ENCODE data around the gene CARS1. TPM values are rescaled to one million over a fixed set of nuclear protein-coding genes. Genes with fewer than 3 reads are reported as not detected.

CARS1 gene
- total RNA-seq, 4 donors from 2014 or later: 40.6 to 69.7 (median 57.8) TPM

GRCh38 chr11:3088806-3089205 lies 31.6 kb upstream of the CARS1 start:
- no peak for DNase-seq (ENCODE audit: low spot score)
- ATAC-seq (ENCODE audit: low FRiP score): no peak
- TF ChIP-seq, protein P1, sequence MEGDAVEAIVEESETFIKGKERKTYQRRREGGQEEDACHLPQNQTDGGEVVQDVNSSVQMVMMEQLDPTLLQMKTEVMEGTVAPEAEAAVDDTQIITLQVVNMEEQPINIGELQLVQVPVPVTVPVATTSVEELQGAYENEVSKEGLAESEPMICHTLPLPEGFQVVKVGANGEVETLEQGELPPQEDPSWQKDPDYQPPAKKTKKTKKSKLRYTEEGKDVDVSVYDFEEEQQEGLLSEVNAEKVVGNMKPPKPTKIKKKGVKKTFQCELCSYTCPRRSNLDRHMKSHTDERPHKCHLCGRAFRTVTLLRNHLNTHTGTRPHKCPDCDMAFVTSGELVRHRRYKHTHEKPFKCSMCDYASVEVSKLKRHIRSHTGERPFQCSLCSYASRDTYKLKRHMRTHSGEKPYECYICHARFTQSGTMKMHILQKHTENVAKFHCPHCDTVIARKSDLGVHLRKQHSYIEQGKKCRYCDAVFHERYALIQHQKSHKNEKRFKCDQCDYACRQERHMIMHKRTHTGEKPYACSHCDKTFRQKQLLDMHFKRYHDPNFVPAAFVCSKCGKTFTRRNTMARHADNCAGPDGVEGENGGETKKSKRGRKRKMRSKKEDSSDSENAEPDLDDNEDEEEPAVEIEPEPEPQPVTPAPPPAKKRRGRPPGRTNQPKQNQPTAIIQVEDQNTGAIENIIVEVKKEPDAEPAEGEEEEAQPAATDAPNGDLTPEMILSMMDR (IDR thresholded peaks at IDR 0.05): no peak

DNA sequence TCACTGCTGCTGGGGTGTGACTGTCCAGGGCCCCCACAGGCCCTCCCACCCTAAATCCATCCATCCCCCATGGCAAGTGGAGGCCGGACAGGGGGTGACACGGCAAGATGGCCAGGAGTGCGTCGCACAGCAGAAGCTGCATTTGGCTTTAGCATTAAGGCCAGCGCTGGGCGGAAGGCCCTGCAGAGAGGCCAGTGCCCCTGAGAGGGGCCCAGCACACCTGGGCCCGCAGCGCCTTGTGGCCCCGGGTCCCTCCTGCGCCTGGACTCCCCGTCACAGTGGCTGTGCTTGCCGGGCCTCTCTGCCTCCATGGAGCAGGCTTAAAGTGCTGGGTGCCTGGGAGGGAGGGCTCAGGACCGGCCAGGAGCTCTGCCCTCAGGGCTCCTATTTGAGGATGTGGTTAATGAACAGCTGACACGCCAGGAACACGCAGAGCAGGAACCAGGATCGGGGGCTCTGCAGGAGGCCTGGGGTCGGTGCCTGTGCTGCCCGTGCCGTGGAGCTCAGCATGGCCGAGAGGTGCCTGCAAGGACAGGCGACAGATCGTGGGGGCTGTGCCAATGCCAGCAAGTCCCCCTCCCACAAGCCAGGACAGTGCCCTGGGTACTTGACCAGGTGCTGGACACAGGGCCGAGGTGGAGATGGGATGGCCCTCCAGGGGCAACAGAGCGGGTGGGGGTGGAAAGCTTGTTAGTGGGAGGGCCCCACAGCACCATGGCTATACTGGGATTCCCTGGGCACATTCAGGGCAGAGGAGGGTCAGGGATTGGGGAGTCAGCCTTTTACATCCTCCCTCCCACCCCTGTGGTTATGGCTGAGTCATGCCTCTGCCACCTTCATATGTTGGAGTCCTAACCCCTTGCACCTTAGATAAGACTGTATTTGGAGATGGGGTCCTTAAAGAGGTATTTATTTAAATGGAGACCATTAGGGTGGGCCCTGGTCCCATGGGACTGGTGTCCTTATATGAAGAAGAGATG lies 30.9 kb upstream of the CARS1 start:
- TF ChIP-seq, protein P1 (IDR thresholded peaks at IDR 0.05): no peak
- DNase-seq (ENCODE audit: low spot score) (no peak), ATAC-seq (ENCODE audit: low FRiP score) (no peak)

GRCh38 chr11:3087373-3087772 lies 30.1 kb upstream of the CARS1 start:
- TF ChIP-seq, protein P1 (IDR thresholded peaks at IDR 0.05): no peak
- no peak for DNase-seq (ENCODE audit: low spot score)
- ATAC-seq (ENCODE audit: low FRiP score): no peak

DNA sequence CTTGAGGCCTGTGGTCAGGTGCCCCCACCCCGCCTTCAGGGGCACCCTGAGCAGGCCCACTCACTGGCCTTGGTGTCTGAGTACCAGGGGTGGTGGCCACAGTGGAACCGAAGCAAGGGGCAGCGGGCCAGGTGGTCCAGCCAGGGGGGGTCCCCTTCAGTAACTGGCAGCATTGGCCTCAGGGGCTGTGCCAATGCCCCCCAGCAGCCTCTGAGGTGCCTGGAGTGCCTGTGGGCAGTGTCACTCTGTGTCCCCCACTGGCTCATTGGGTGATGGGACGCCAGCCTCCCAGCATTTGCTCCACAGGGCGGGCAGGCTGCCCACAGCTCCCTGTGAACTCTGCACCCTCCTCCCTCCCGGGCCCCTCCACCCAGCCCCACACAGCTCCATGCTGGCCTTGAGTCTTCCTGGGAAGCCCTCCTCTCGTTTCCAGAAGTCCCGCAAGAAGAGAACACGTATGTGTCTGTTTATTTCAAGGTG lies 29.5 kb upstream of the CARS1 start:
- DNase-seq (ENCODE audit: low spot score) (no peak), ATAC-seq (ENCODE audit: low FRiP score) (no peak)
- TF ChIP-seq, protein P1 (IDR thresholded peaks at IDR 0.05): no peak

DNA sequence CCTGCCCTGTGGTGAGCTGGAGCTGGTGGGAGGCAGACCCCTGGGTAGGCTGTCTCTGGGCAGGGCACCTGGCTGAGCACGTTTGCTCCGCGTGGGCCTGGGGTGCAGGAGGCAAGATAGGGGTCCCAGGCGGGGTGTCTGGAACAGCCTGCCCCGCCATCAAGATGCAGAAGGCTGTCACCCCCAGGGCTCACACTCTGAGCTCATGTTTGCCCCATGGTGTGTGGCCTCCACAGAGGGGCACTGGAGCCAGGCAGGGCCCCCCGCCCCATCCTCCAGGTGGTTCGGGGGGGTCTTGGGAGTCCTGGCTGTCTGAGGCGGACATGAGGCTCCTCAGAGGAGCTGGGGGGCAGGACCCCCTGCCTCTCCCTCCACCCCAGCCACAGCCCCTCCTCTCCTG lies 28.9 kb upstream of the CARS1 start:
- TF ChIP-seq, protein P1 (IDR thresholded peaks at IDR 0.05): no peak
- ATAC-seq (ENCODE audit: low FRiP score): no peak
- no peak for DNase-seq (ENCODE audit: low spot score)

GRCh38 chr11:3085052-3085451 lies 27.8 kb upstream of the CARS1 start:
- ATAC-seq (ENCODE audit: low FRiP score) (no peak), DNase-seq (ENCODE audit: low spot score) (no peak)
- TF ChIP-seq, protein P1 (IDR thresholded peaks at IDR 0.05): no peak

GRCh38 chr11:3083321-3083720 lies 26.1 kb upstream of the CARS1 start:
- TF ChIP-seq, protein P1 (IDR thresholded peaks at IDR 0.05): no peak
- DNase-seq (ENCODE audit: low spot score) (no peak), ATAC-seq (ENCODE audit: low FRiP score) (no peak)
